Smooth muscle cell (in vitro differentiated cells): ENCODE results near the gene DHRS4. TPM values are rescaled to one million over a fixed set of nuclear protein-coding genes. Genes with fewer than 3 reads are reported as not detected.
"Not testable (repeated sequence)": the region's sequence is repeated elsewhere in the genome, so short reads cannot be mapped to it uniquely, and the experiment has no call there.

Experiments
- DNase-seq: peaks from one replicate; lab custom pipeline; 2025; ENCODE audit not compliant: unreplicated experiment; lab: John Stamatoyannopoulos, UW
- H2AFZ ChIP-seq: fragments of 200-600 bp; sonication (generic); 2 replicates; pipeline ENCODE4 v1.6.0; 2016; ENCODE audit warnings: antibody characterized with exemption, low read depth, mild to moderate bottlenecking
- H3F3A ChIP-seq: fragments of 200-600 bp; sonication (generic); 2 replicates; pipeline ENCODE4 v1.6.0; 2017; ENCODE audit warnings: antibody characterized with exemption, low read depth
- H3K27ac ChIP-seq: fragments of 200-600 bp; sonication (generic); 2 replicates; pipeline ENCODE4 v1.5.1; 2016; ENCODE audit warnings: low read depth, mild to moderate bottlenecking
- H3K27me3 ChIP-seq: fragments of 200-600 bp; sonication (generic); 2 replicates; pipeline ENCODE4 v1.6.1; 2016; ENCODE audit warnings: low read depth, mild to moderate bottlenecking
- H3K36me3 ChIP-seq: fragments of 200-600 bp; sonication (generic); 2 replicates; pipeline ENCODE4 v1.5.1; 2016; ENCODE audit warnings: low read depth
- H3K4me1 ChIP-seq: fragments of 200-600 bp; sonication (generic); 2 replicates; pipeline ENCODE4 v1.5.1; 2016; ENCODE audit warnings: low read depth
- H3K4me2 ChIP-seq: fragments of 200-600 bp; sonication (generic); 2 replicates; pipeline ENCODE4 v1.6.0; 2016; ENCODE audit warnings: mild to moderate bottlenecking
- H3K4me3 ChIP-seq: fragments of 200-600 bp; sonication (generic); 2 replicates; pipeline ENCODE4 v1.5.1; 2016; ENCODE audit warnings: mild to moderate bottlenecking
- H3K79me2 ChIP-seq: fragments of 200-600 bp; sonication (generic); 2 replicates; pipeline ENCODE4 v1.6.0; 2016; ENCODE audit warnings: low read depth, mild to moderate bottlenecking
- H3K9ac ChIP-seq: fragments of 200-600 bp; sonication (generic); 2 replicates; pipeline ENCODE4 v1.6.0; 2016; ENCODE audit warnings: low read depth
- H3K9me3 ChIP-seq: fragments of 200-600 bp; sonication (generic); replicated peaks from 2 replicates; pipeline ENCODE4 v1.5.1; 2016; ENCODE audit warnings: low read depth
- H4K20me1 ChIP-seq: fragments of 200-600 bp; sonication (generic); 2 replicates; pipeline ENCODE4 v1.6.0; 2016; ENCODE audit warnings: low read depth
- CTCF ChIP-seq: fragments of 200-600 bp; sonication (generic); IDR thresholded peaks from 2 replicates; pipeline ENCODE4 v1.5.1; 2017; ENCODE audit warnings: borderline replicate concordance, mild to moderate bottlenecking, antibody characterized with exemption; ENCODE audit not compliant: insufficient read depth, poor library complexity, severe bottlenecking
- WGBS: methylation state at CpG from one replicate; pipeline ENCODE4 v1.1.7; 2016; ENCODE audit warnings: low lambda C conversion rate; 5-methylcytosine and 5-hydroxymethylcytosine counted together
- polyA plus RNA-seq: library from polyadenylated mRNA; unstranded; fragments of >200 nt; fragmentation: Nextera tagmentation; extraction: Ambion mirVana; gene quantifications from 2 replicates; pipeline ENCODE4 v1.2.1, GENCODE V29; 2016
- total RNA-seq: library from RNA; depleted of rRNA; stranded (reverse); fragments of >200 nt; gene quantifications from 2 replicates; pipeline ENCODE4 v1.2.3, GENCODE V29; 2014

DHRS4 gene
- total and polyA plus RNA-seq, 2 experiments from 2014 or later: 30.9 to 33.1 TPM

- Histone ChIP-seq H4K20me1 (no peaks in the 10 kb centered on the region), H3K4me2 (no peak overlapping the region), H3F3A (peaks cover 8% of the 10 kb centered on the region), H3K27me3 (no peaks in the 10 kb centered on the region), H3K27ac (no peak overlapping the region), H3K79me2 (no peaks in the 10 kb centered on the region), H3K9ac (no peak overlapping the region), H3K9me3 (no peaks in the 10 kb centered on the region), H2AFZ (no peak overlapping the region), H3K4me3 (no peak overlapping the region), H3K4me1 (peaks cover 7% of the 10 kb centered on the region), H3K36me3 (no peaks in the 10 kb centered on the region)
- no peak for DNase-seq
- TF ChIP-seq CTCF: no peak
- WGBS: 64% methylated on average over 4 of the region's 4 CpGs
Observed at GRCh38 chr14:23984891-23985602, 31.5 kb downstream of the DHRS4 start.

GRCh38 chr14:23988223-23988606 is 34.6 kb downstream of the DHRS4 start:
- 88% methylated on average over 6 of the region's 6 CpGs for WGBS
- H2AFZ ChIP-seq: peak overlapping the region; percentile 72

GRCh38 chr14:23988607-23989363 is 35.2 kb downstream of the DHRS4 start, which contains the start of gene DHRS4L2:
TSS of gene DHRS4L2 (plus strand) at chr14:23988929. CDS start at chr14:23988948, 19 bp downstream.
- Histone ChIP-seq H2AFZ (peak within 1 kb of the TSS; percentile 72), H3K4me2 (peak within 1 kb of the TSS; percentile 86), H3K4me3 (peak within 1 kb of the TSS; percentile 48)
- not testable (repeated sequence) for H3K79me2 ChIP-seq, H3K27me3 ChIP-seq, H4K20me1 ChIP-seq, H3K36me3 ChIP-seq, H3F3A ChIP-seq, H3K27ac ChIP-seq, H3K4me1 ChIP-seq, H3K9me3 ChIP-seq, H3K9ac ChIP-seq
- peak; percentile 37 for DNase-seq
- WGBS: 20% methylated on average over 32 of the region's 40 CpGs

More at GRCh38 chr14:23988223-23988606, 34.6 kb downstream of the DHRS4 start:
- not testable (repeated sequence) for DNase-seq, H3K9me3 ChIP-seq, H3K4me1 ChIP-seq, H4K20me1 ChIP-seq, H3K27me3 ChIP-seq, H3K27ac ChIP-seq, H3F3A ChIP-seq, H3K36me3 ChIP-seq, H3K9ac ChIP-seq, H3K79me2 ChIP-seq
- peak overlapping the region; percentile 48 for H3K4me3 ChIP-seq
- peak overlapping the region; percentile 86 for H3K4me2 ChIP-seq

- H3K4me3 ChIP-seq, H2AFZ ChIP-seq, H3K9ac ChIP-seq, H3K79me2 ChIP-seq, DNase-seq, H3K36me3 ChIP-seq, H3K4me2 ChIP-seq, H3K27ac ChIP-seq, H3F3A ChIP-seq, H3K27me3 ChIP-seq, H4K20me1 ChIP-seq, H3K4me1 ChIP-seq, H3K9me3 ChIP-seq: not testable (repeated sequence)
- 95% methylated on average over 21 of the region's 21 CpGs for WGBS
Observed at GRCh38 chr14:23989734-23990445, 36.3 kb downstream of the DHRS4 start.

- not testable (repeated sequence) for H3K9ac ChIP-seq, H3K27me3 ChIP-seq, H2AFZ ChIP-seq, H4K20me1 ChIP-seq, H3K79me2 ChIP-seq, H3K36me3 ChIP-seq, H3K9me3 ChIP-seq, H3K27ac ChIP-seq, H3K4me3 ChIP-seq, DNase-seq, H3K4me1 ChIP-seq, H3F3A ChIP-seq, H3K4me2 ChIP-seq
- whole genome bisulfite sequencing: 83% methylated on average over 1 of the region's 1 CpG
Observed at GRCh38 chr14:23990961-23991360, 37.4 kb downstream of the DHRS4 start.

- not testable (repeated sequence) for H2AFZ ChIP-seq, H3K4me1 ChIP-seq, H3K36me3 ChIP-seq, H3K27ac ChIP-seq, H3K27me3 ChIP-seq, H3K79me2 ChIP-seq, H3K9ac ChIP-seq, H3K9me3 ChIP-seq, DNase-seq, H3K4me3 ChIP-seq, H3K4me2 ChIP-seq, H4K20me1 ChIP-seq, H3F3A ChIP-seq
- WGBS: 74% methylated on average over 3 of the region's 3 CpGs
Observed at GRCh38 chr14:23993042-23993441, 39.5 kb downstream of the DHRS4 start.

DNA sequence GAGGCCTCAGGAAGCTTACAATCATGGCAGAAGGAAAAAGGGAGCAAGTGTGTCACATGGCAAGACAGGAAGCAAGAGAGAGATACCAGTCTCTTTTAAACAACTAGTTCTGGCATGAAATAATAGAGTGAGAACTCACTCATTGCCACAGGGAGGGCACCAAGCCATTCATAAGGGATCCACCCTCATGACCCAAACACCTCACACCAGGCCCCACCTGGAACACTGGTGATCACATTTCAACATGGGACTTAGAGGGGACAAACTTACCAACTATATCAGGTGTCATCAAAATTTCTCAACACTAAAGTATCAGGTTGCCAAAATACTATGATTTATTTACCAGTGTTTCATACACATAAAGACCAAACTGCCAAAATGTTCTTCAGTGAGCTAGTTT is 42.4 kb downstream of the DHRS4 start:
- not testable (repeated sequence) for H3K27ac ChIP-seq, H3K9me3 ChIP-seq, H4K20me1 ChIP-seq

More for the DNA sequence above, 42.4 kb downstream of the DHRS4 start:
- H2AFZ ChIP-seq, H3K9ac ChIP-seq, H3K27me3 ChIP-seq, H3F3A ChIP-seq, H3K4me3 ChIP-seq, H3K36me3 ChIP-seq, H3K79me2 ChIP-seq, H3K4me1 ChIP-seq, DNase-seq, H3K4me2 ChIP-seq: not testable (repeated sequence)
